ENCODE measurements around the gene AZIN2. TPM values are rescaled to one million over a fixed set of nuclear protein-coding genes. Genes with fewer than 3 reads are reported as not detected.

The AZIN2 gene
- total RNA-seq, 4 donors from 2014 or later = 2.2 to 13.7 (median 3.5) TPM

GRCh38 chr1:33094971-33095604 is 14.1 kb downstream of the AZIN2 start:
- TF ChIP-seq, protein P1, sequence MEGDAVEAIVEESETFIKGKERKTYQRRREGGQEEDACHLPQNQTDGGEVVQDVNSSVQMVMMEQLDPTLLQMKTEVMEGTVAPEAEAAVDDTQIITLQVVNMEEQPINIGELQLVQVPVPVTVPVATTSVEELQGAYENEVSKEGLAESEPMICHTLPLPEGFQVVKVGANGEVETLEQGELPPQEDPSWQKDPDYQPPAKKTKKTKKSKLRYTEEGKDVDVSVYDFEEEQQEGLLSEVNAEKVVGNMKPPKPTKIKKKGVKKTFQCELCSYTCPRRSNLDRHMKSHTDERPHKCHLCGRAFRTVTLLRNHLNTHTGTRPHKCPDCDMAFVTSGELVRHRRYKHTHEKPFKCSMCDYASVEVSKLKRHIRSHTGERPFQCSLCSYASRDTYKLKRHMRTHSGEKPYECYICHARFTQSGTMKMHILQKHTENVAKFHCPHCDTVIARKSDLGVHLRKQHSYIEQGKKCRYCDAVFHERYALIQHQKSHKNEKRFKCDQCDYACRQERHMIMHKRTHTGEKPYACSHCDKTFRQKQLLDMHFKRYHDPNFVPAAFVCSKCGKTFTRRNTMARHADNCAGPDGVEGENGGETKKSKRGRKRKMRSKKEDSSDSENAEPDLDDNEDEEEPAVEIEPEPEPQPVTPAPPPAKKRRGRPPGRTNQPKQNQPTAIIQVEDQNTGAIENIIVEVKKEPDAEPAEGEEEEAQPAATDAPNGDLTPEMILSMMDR (IDR thresholded peaks at IDR 0.05) = peak in 1 of 3 donors; percentile 60
- no peak for TF ChIP-seq POLR2A (IDR thresholded peaks at IDR 0.05)
- peak; percentile 62 to 91 for DNase-seq (ENCODE audit: low spot score in 2 of 2)
- intact Hi-C loops (cut with DNase I; ENCODE audit: low total_unique reads) = loop anchor here (5.0 kb wide), 1 partner anchor 272 kb away; no protein-coding TSS in a partner anchor
- no peak overlapping the region for H3K4me3 ChIP-seq (ENCODE audit: low read depth, poor library complexity, severe bottlenecking)
- WGBS, 2 donors = 19 to 20% methylated on average over 10 of the region's 10 CpGs

DNA sequence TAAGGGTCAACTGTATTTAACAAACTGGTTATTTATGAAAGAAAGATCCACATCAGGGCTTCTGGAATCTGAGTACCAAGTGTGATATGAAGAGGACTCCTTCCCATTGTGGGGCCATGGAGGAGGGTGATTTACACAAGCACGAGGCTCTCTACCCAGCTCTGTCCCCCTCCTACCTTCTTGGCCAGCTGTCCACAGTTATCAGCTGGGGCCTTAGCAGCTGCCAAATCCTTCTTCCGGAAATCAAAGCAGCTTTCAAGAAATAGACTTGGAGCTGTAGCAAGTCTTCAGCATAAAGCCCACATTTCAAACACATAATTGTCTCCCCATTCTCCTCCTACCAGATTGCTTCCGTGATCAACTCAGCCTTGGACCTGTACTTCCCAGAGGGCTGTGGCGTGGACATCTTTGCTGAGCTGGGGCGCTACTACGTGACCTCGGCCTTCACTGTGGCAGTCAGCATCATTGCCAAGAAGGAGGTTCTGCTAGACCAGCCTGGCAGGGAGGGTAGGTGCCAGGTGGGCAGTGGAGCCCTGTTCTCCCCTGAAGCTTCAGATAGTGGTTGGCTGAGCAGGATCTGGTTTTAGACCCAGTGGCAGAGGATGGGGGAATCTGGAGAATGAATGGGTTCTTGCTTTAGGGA is 15.5 kb downstream of the AZIN2 start:
- whole genome bisulfite sequencing, 2 donors = 80 to 89% methylated on average over 7 of the region's 7 CpGs
- intact Hi-C loops (cut with DNase I; ENCODE audit: low total_unique reads) = loop anchor here (5.0 kb wide), 1 partner anchor 271 kb away; no protein-coding TSS in a partner anchor
- H3K4me3 ChIP-seq (ENCODE audit: low read depth, poor library complexity, severe bottlenecking) = no peak overlapping the region
- DNase-seq (ENCODE audit: low spot score in 2 of 2) = peak in 1 of 2 donors; percentile 70
- TF ChIP-seq, protein P1 (IDR thresholded peaks at IDR 0.05) = no peak
- no peak for TF ChIP-seq POLR2A (IDR thresholded peaks at IDR 0.05)

GRCh38 chr1:33097137-33097611 is 16.2 kb downstream of the AZIN2 start:
- intact Hi-C loops (cut with DNase I; ENCODE audit: low total_unique reads) = loop anchor here (5.0 kb wide), 1 partner anchor 270 kb away; no protein-coding TSS in a partner anchor
- H3K4me3 ChIP-seq (ENCODE audit: low read depth, poor library complexity, severe bottlenecking) = no peak overlapping the region
- 94 to 98% methylated on average over 3 of the region's 3 CpGs for WGBS, 2 donors
- DNase-seq (ENCODE audit: low spot score in 2 of 2) = peak in 1 of 2 donors; percentile 53
- no peak for TF ChIP-seq POLR2A (IDR thresholded peaks at IDR 0.05)

DNA sequence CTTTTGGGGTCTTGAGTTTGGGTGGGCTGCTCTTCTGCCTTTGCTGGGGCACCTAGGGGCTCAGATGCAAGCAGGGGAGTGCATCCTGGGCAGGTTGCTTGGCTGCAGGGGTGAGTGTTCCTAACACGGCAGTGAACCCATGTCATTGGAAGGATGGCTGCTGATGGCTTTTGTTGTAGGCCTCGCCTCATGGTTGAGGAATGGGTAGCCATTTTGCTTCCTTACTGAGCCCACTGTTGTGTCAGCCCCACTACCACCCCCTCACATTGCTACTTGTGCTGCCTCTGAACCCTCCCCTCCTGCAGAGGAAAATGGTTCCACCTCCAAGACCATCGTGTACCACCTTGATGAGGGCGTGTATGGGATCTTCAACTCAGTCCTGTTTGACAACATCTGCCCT is 16.8 kb downstream of the AZIN2 start:
- H3K4me3 ChIP-seq (ENCODE audit: low read depth, poor library complexity, severe bottlenecking) = no peak overlapping the region
- WGBS, 2 donors = 90 to 92% methylated on average over 4 of the region's 4 CpGs
- peak in 1 of 2 donors; percentile 52 for DNase-seq (ENCODE audit: low spot score in 2 of 2)
- intact Hi-C loops (cut with DNase I; ENCODE audit: low total_unique reads) = loop anchor here (5.0 kb wide), 1 partner anchor 270 kb away; no protein-coding TSS in a partner anchor
- TF ChIP-seq, protein P1 (IDR thresholded peaks at IDR 0.05) = no peak
- TF ChIP-seq POLR2A (IDR thresholded peaks at IDR 0.05) = no peak

DNA sequence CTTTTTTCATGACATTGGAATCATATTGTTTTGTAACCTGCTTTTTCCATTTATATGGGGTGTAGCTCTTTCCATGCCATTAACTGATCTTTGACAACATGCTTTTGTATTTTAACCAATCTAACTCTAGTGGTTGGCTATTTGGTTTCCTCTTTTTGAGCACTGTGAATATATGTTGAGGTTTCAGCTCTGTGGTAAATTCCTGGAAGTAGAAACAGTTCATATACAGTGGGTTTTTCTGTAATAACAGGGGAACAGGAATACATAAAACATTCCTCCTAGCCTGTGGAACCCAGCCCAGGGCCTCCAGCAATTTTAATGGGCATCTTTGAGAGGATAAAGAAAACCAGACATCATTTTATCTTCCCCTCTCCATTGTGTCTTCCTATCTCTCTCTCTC is 17.4 kb downstream of the AZIN2 start:
- no peak for TF ChIP-seq POLR2A (IDR thresholded peaks at IDR 0.05)
- TF ChIP-seq, protein P1 (IDR thresholded peaks at IDR 0.05) = no peak
- intact Hi-C loops (cut with DNase I; ENCODE audit: low total_unique reads) = loop anchor here (5.0 kb wide), 1 partner anchor 269 kb away; no protein-coding TSS in a partner anchor
- H3K4me3 ChIP-seq (ENCODE audit: low read depth, poor library complexity, severe bottlenecking) = no peak overlapping the region

More for the DNA sequence above, 17.4 kb downstream of the AZIN2 start:
- DNase-seq (ENCODE audit: low spot score in 2 of 2) = no peak
